ENCODE results near the gene ADARB1.
A peak's percentile ranks its signal among the peaks of the same experiment; 100 is the strongest.
"Not testable (repeated sequence)": the region's sequence is repeated elsewhere in the genome, so short reads cannot be mapped to it uniquely, and the experiment has no call there.

The ADARB1 gene

GRCh38 chr21:45120975-45121374 lies 46.6 kb downstream of the ADARB1 start:
- DNase-seq, result no peak

GRCh38 chr21:45122030-45122429 lies 47.6 kb downstream of the ADARB1 start:
- no peak for DNase-seq

GRCh38 chr21:45122432-45123132 lies 48.2 kb downstream of the ADARB1 start:
- no peak for DNase-seq

- peak; percentile 85 for DNase-seq
Observed at GRCh38 chr21:45123440-45123839, 49.1 kb downstream of the ADARB1 start.

GRCh38 chr21:45124596-45124995 lies 50.2 kb downstream of the ADARB1 start:
- DNase-seq, result no peak

- peak; percentile 72 for DNase-seq
Observed at GRCh38 chr21:45125357-45125756, 51.0 kb downstream of the ADARB1 start.

- peak; percentile 97 for DNase-seq
Observed at GRCh38 chr21:45126204-45126626, 51.8 kb downstream of the ADARB1 start.

GRCh38 chr21:45126983-45127382 lies 52.6 kb downstream of the ADARB1 start:
- no peak for DNase-seq

GRCh38 chr21:45127937-45128336 lies 53.6 kb downstream of the ADARB1 start:
- DNase-seq, result no peak

- peak; percentile 87 for DNase-seq
Observed at GRCh38 chr21:45128613-45129188, 54.3 kb downstream of the ADARB1 start.

- peak; percentile 39 for DNase-seq
Observed at GRCh38 chr21:45129189-45129923, 55.0 kb downstream of the ADARB1 start.

- DNase-seq, result no peak
Observed at GRCh38 chr21:45130324-45130774, 56.0 kb downstream of the ADARB1 start.

- no peak for DNase-seq
Observed at GRCh38 chr21:45131537-45131999, 57.2 kb downstream of the ADARB1 start.

GRCh38 chr21:45132841-45133573 lies 58.6 kb downstream of the ADARB1 start:
- DNase-seq, result no peak

- not testable (repeated sequence) for DNase-seq
Observed at GRCh38 chr21:45133574-45134278, 59.3 kb downstream of the ADARB1 start.

- DNase-seq, result no peak
Observed at GRCh38 chr21:45134279-45135076, 60.1 kb downstream of the ADARB1 start.

GRCh38 chr21:45135122-45135521 lies 60.7 kb downstream of the ADARB1 start:
- no peak for DNase-seq

GRCh38 chr21:45135868-45136267 lies 61.5 kb downstream of the ADARB1 start:
- no peak for DNase-seq

GRCh38 chr21:45136500-45136899 lies 62.1 kb downstream of the ADARB1 start:
- no peak for DNase-seq

GRCh38 chr21:45136927-45137611 lies 62.7 kb downstream of the ADARB1 start:
- DNase-seq, result peak; percentile 89

- no peak for DNase-seq
Observed at GRCh38 chr21:45137612-45137937, 63.2 kb downstream of the ADARB1 start.
